CD4-positive, alpha-beta T cell (primary cell): Measurements from ENCODE around the gene KCNK15. TPM values are rescaled to one million over a fixed set of nuclear protein-coding genes. Genes with fewer than 3 reads are reported as not detected.

Experiments
- ATAC-seq: fragments of 200-7000 bp; cut with Tn5 transposase; one replicate; pipeline ENCODE4 v1.10.0; 2022; ENCODE audit warnings: mild to moderate bottlenecking; ENCODE audit not compliant: poor library complexity
- CTCF ChIA-PET: fragments of 350-600 bp; sonication (Branson Sonifier 250); formaldehyde crosslinking; loops from one replicate; lab custom pipeline; 2021; ENCODE audit warnings: antibody characterized with exemption, inconsistent platforms; lab: Charles Lee
- POLR2A ChIA-PET: fragments of 350-600 bp; sonication (Branson Sonifier 250); formaldehyde crosslinking; loops from one replicate; lab custom pipeline; 2021; ENCODE audit warnings: antibody characterized with exemption, inconsistent platforms; lab: Charles Lee
- DNase-seq, 14 experiments: peaks; one replicate each; pipeline ENCODE4 v3.0.0-alpha.2; 2013 to 2020; ENCODE audit warnings: mixed read lengths in 2 of 14
- H3K27ac ChIP-seq, 2 donors: one replicate each; pipeline versions ENCODE4 v1.5.1 to v1.7.0; 2013; ENCODE audit warnings: low read length in 2 of 2, low read depth in 1 of 2, mild to moderate bottlenecking in 1 of 2
- H3K27me3 ChIP-seq, 2 experiments: 1 replicate in 1 of 2; 2 replicates in 1 of 2; pipeline versions ENCODE4 v1.6.1 to v1.7.0; 2013; ENCODE audit warnings: low read length in 2 of 2, control low read depth in 1 of 2, mild to moderate bottlenecking in 1 of 2, moderate library complexity in 1 of 2; ENCODE audit not compliant: insufficient read depth in 2 of 2, control insufficient read depth in 1 of 2
- H3K36me3 ChIP-seq: one replicate; pipeline ENCODE4 v1.6.1; 2013; ENCODE audit warnings: low read length, control low read depth; ENCODE audit not compliant: insufficient read depth
- H3K4me1 ChIP-seq: one replicate; pipeline ENCODE4 v1.6.1; 2013; ENCODE audit warnings: low read length, control low read depth; ENCODE audit not compliant: insufficient read depth
- H3K4me3 ChIP-seq: one replicate; pipeline ENCODE4 v1.5.1; 2013; ENCODE audit warnings: mild to moderate bottlenecking, low read length, moderate library complexity
- H3K9me3 ChIP-seq, 2 experiments: 1 replicate in 1 of 2; 2 replicates in 1 of 2; pipeline versions ENCODE4 v1.6.1 to v1.7.0; 2013; ENCODE audit warnings: low read length in 2 of 2, mild to moderate bottlenecking in 2 of 2, control low read depth in 1 of 2, moderate library complexity in 1 of 2; ENCODE audit not compliant: control insufficient read depth in 1 of 2, insufficient read depth in 1 of 2
- H3K27ac Mint-ChIP-seq: one replicate; pipeline ENCODE4 v1.8.0; 2020; ENCODE audit warnings: mixed read lengths
- H3K27me3 Mint-ChIP-seq: one replicate; pipeline ENCODE4 v1.8.0; 2021; ENCODE audit warnings: mixed read lengths
- H3K36me3 Mint-ChIP-seq: one replicate; pipeline ENCODE4 v1.8.0; 2021; ENCODE audit warnings: low read depth, mixed read lengths
- H3K4me1 Mint-ChIP-seq: one replicate; pipeline ENCODE4 v1.8.0; 2021; ENCODE audit warnings: low read depth, mixed read lengths
- H3K4me3 Mint-ChIP-seq: one replicate; pipeline ENCODE4 v1.8.0; 2020; ENCODE audit warnings: mild to moderate bottlenecking, mixed read lengths
- H3K9me3 Mint-ChIP-seq: one replicate; pipeline ENCODE4 v1.8.0; 2020; ENCODE audit warnings: mixed read lengths
- CTCF ChIP-seq: fragments of 200-600 bp; IDR thresholded peaks from one replicate; pipeline ENCODE4 v1.8.0; 2022; ENCODE audit warnings: antibody characterized with exemption, mild to moderate bottlenecking
- intact Hi-C, 2 experiments: fragments of 100-400 bp; cut with DNase I in 1 of 2; cut with micrococcal nuclease in 1 of 2; formaldehyde crosslinking; loops; one replicate each; pipeline versions ENCODE4 v1.15.1 to v1.9.0; 2023 to 2025; cut with DNase I, micrococcal nuclease
- total RNA-seq, 174 experiments: library from RNA in 2 of 174; stranded (reverse) in 2 of 174; gene quantifications; one replicate each; pipeline ENCODE4 v1.2.3 and lab custom pipeline; 2021 to 2026

Gene KCNK15
- total RNA-seq, 2 experiments from 2014 or later = not detected

- CTCF ChIA-PET = no interaction called here
- H3K27ac ChIP-seq = no peak overlapping the region
- Mint-ChIP-seq H3K27me3 (no peaks in the 10 kb centered on the region), H3K4me1 (no peaks in the 10 kb centered on the region), H3K36me3 (no peaks in the 10 kb centered on the region), H3K27ac (no peak overlapping the region), H3K9me3 (no peaks in the 10 kb centered on the region), H3K4me3 (no peak overlapping the region)
- H3K4me1 ChIP-seq = peaks cover 4% of the 10 kb centered on the region
- H3K9me3 ChIP-seq = no peaks in the 10 kb centered on the region
- POLR2A ChIA-PET = no interaction called here
- TF ChIP-seq CTCF = no peak
- intact Hi-C loops = no loop called here
- H3K36me3 ChIP-seq = no peaks in the 10 kb centered on the region
- ATAC-seq = no peak
- no peak for DNase-seq
- no peak overlapping the region for H3K4me3 ChIP-seq
- no peaks in the 10 kb centered on the region for H3K27me3 ChIP-seq
Measured at GRCh38 chr20:44709797-44710196, 35.9 kb upstream of the KCNK15 start.

GRCh38 chr20:44711237-44711636 lies 34.4 kb upstream of the KCNK15 start:
- no peaks in the 10 kb centered on the region for H3K27me3 ChIP-seq
- no peak overlapping the region for H3K4me3 Mint-ChIP-seq
- no peak for TF ChIP-seq CTCF
- no peaks in the 10 kb centered on the region for H3K27me3 Mint-ChIP-seq
- ChIA-PET POLR2A (no interaction called here), CTCF (no interaction called here)
- no peak overlapping the region for H3K27ac ChIP-seq
- ATAC-seq = no peak
- intact Hi-C loops = no loop called here
- no peaks in the 10 kb centered on the region for H3K9me3 Mint-ChIP-seq
- H3K4me3 ChIP-seq = no peak overlapping the region
- DNase-seq = no peak
- peaks cover 6% of the 10 kb centered on the region for H3K4me1 ChIP-seq
- H3K4me1 Mint-ChIP-seq = no peaks in the 10 kb centered on the region
- no peaks in the 10 kb centered on the region for H3K36me3 Mint-ChIP-seq
- H3K27ac Mint-ChIP-seq = no peak overlapping the region
- H3K9me3 ChIP-seq = no peaks in the 10 kb centered on the region
- no peaks in the 10 kb centered on the region for H3K36me3 ChIP-seq

GRCh38 chr20:44714102-44714700 lies 31.5 kb upstream of the KCNK15 start:
- Mint-ChIP-seq H3K4me3 (no peak overlapping the region), H3K27ac (no peak overlapping the region), H3K4me1 (no peaks in the 10 kb centered on the region), H3K9me3 (no peaks in the 10 kb centered on the region), H3K36me3 (no peaks in the 10 kb centered on the region), H3K27me3 (no peaks in the 10 kb centered on the region)
- POLR2A ChIA-PET = no interaction called here
- ATAC-seq = no peak
- H3K27me3 ChIP-seq = no peaks in the 10 kb centered on the region
- no peaks in the 10 kb centered on the region for H3K9me3 ChIP-seq
- H3K4me1 ChIP-seq = peaks cover 6% of the 10 kb centered on the region
- intact Hi-C loops = no loop called here
- no peak for DNase-seq
- no peak for TF ChIP-seq CTCF
- no peak overlapping the region for H3K4me3 ChIP-seq
- CTCF ChIA-PET = no interaction called here
- H3K27ac ChIP-seq = no peak overlapping the region
- no peaks in the 10 kb centered on the region for H3K36me3 ChIP-seq
